Cardiac fibroblast (primary cell): ENCODE results near the gene ZNF273.

Experiments used
- DNase-seq, 2 donors: peaks; one replicate each; pipeline versions ENCODE4 v3.0.0 to v3.0.0-alpha.2; 2010; ENCODE audit warnings: low read depth in 2 of 2
- H3K4me3 ChIP-seq, 2 donors: replicated peaks in 1 of 2; 1 replicate in 1 of 2; 2 replicates in 1 of 2; pipeline ENCODE4 v1.5.1; 2011; ENCODE audit warnings: low read depth in 2 of 2, low read length in 2 of 2, mild to moderate bottlenecking in 2 of 2, moderate library complexity in 1 of 2
- TF ChIP-seq, protein P1 (sequence below): IDR thresholded peaks from one replicate; pipeline ENCODE4 v1.5.1; 2011; ENCODE audit warnings: low read depth, mild to moderate bottlenecking, low read length, inconsistent platforms

The ZNF273 gene

DNA sequence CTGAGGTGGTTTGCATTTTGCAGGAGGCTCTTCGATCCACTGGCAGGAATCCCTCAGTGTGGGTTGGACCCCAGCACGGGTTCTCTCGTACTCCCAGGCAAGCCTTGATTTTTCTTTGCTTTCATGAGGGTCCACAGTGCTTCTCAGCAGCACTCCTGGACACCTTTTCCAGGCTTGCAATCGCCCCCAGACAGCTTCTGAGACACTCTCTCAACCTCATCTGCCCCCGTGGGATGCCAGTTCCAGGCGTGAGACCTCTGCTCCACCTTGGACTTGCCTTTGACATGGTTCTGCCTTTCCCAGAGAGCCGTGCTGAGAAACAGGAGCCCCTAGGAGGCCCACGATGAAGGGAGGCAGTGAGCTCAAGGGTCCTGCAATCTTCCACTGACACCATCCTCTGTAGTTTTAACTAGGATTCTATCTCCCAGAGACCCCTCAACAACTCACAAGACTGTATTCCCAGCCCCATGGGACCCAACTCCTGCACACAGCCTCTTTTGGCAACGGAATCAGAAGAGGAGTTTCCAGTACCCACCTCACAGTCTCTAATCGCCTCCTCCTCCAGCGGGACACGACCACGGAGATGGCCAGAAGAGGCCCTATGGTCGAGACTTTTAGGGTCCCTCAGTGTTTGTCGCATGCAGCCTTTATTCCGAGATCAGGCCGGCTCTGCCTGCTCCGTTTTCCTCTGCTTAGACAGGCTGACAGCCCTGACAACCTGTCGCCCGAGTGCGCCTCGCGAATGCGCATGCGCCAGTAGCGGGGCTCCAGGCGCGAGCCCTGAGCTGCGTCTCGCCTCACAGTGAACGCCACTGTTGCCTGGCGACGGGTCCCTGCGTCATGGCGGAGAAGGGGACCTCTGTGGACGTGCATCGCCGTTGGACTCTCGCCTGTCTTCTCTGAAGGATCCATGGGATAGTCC lies 26.0 kb upstream of the ZNF273 start:
- H3K4me3 ChIP-seq: no peak overlapping the region
- peak in 1 of 2 donors; percentile 20 for DNase-seq
- TF ChIP-seq, protein P1, sequence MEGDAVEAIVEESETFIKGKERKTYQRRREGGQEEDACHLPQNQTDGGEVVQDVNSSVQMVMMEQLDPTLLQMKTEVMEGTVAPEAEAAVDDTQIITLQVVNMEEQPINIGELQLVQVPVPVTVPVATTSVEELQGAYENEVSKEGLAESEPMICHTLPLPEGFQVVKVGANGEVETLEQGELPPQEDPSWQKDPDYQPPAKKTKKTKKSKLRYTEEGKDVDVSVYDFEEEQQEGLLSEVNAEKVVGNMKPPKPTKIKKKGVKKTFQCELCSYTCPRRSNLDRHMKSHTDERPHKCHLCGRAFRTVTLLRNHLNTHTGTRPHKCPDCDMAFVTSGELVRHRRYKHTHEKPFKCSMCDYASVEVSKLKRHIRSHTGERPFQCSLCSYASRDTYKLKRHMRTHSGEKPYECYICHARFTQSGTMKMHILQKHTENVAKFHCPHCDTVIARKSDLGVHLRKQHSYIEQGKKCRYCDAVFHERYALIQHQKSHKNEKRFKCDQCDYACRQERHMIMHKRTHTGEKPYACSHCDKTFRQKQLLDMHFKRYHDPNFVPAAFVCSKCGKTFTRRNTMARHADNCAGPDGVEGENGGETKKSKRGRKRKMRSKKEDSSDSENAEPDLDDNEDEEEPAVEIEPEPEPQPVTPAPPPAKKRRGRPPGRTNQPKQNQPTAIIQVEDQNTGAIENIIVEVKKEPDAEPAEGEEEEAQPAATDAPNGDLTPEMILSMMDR: no peak

DNA sequence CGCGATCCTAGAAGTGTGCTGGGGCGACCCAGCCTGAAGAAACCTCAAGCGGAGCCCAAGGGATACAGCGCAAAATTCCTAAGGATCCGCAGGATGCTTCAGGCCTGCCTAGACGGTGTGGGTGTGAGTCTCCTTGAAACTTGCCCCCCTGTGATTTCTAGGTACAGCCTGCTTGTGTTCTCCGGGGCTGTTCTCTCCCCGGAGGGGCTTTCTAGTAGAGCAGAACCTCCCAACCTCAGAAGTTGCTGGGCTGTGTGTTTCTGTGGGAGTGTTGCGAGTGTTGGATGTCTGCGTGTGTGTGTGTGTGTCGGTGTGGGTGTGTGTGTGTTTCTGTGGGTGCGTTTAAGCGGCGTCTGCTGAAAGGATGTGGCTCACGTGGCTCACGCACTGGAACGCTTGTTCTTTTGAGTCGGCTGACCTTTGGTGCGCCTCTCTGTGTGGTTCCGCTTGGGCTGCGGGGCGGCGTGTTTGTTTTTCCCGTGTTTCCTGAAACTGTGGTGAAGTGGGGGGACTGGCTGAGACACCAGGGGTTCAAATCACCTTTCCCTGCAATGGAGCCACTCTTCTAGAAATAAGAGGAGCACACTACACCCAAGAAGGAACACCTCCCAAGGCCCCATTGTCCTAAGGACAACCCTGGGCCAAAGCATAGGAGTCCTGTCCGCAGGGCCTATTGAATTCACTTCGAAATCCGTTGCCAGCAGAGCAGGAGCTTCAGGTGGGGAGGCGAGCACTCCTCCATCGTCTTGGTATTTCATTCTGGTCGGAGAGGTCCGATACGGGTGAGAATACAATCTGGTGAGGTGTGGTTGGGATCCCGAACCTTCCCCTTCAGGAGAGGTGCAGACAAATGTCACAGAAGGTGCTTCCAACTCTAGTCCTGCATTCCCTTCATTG lies 25.1 kb upstream of the ZNF273 start:
- DNase-seq: no peak
- H3K4me3 ChIP-seq: no peak overlapping the region
- TF ChIP-seq, protein P1: no peak

DNA sequence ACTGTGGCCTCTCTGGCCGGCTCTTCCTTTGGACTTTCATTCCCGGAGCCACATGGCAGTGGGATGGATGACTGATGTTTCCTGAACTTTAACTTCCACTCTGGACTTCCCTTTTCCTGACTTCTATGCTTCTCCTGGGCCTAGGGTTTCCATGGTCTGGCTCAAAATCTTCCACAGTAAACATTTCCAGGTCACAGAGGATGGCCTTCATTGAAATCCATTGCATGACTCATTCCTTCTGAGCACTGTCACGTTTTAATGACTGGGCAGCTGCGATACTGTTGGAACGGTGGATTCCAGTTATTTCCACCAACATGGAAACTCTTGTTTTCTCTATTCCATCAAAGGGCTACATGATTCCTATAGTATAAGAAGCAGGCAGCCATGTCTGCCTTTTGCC lies 24.4 kb upstream of the ZNF273 start:
- no peak for DNase-seq
- TF ChIP-seq, protein P1: no peak

GRCh38 chr7:64879086-64879730 lies 23.9 kb upstream of the ZNF273 start:
- no peak for DNase-seq

More for the DNA sequence above, 24.4 kb upstream of the ZNF273 start:
- no peak overlapping the region for H3K4me3 ChIP-seq

DNA sequence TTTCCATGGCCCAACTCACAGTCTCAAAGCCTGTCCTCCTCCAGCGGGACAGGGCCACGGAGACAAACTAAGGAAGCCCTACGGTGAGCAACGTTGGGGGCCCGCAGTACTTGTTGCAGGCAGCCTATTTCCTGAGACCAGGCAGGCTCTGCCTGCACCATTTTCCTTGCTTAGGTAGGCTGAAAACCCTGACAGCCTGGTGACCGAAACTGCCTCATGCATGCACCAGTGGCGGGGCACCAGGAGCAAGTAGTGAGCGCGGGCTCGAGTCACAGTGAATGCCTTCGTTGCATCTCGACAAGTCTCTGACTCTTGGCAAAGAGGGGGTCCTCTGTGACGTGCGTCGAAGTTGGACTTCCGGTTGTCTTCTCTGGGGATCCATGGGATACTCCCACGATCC lies 23.3 kb upstream of the ZNF273 start:
- TF ChIP-seq, protein P1: no peak
- DNase-seq: no peak
- H3K4me3 ChIP-seq: no peak overlapping the region

More at GRCh38 chr7:64879086-64879730, 23.9 kb upstream of the ZNF273 start:
- TF ChIP-seq, protein P1: no peak
- no peak overlapping the region for H3K4me3 ChIP-seq
